WTC11 (cell line): ENCODE results near the gene CAPN9.

Source experiments
- ATF1 ChIP-seq: sonication (generic); formaldehyde crosslinking; IDR thresholded peaks from 2 replicates; pipeline ENCODE4 v1.8.1; 2023; ENCODE audit warnings: mild to moderate bottlenecking, moderate library complexity, missing genetic modification reagents
- CTCF ChIP-seq: fragments of 200-600 bp; IDR thresholded peaks from 2 replicates; pipeline ENCODE4 v1.8.0; 2022; ENCODE audit warnings: antibody characterized with exemption
- E2F1 ChIP-seq: sonication (generic); formaldehyde crosslinking; IDR thresholded peaks from 2 replicates; pipeline ENCODE4 v1.8.0; 2022; ENCODE audit warnings: mild to moderate bottlenecking, missing genetic modification reagents
- FOXJ3 ChIP-seq: sonication (generic); formaldehyde crosslinking; IDR thresholded peaks from 2 replicates; pipeline ENCODE4 v1.9.0; 2021; ENCODE audit warnings: missing genetic modification reagents, mild to moderate bottlenecking, borderline replicate concordance
- GTF2I ChIP-seq: fragments of 250-450 bp; sonication (Bioruptor Pico); conservative IDR thresholded peaks from 2 replicates; pipeline ENCODE4 v1.4.0; 2021; ENCODE audit warnings: mild to moderate bottlenecking
- TP53 ChIP-seq: sonication (generic); formaldehyde crosslinking; IDR thresholded peaks from 2 replicates; pipeline ENCODE4 v1.8.1; 2023; ENCODE audit warnings: mild to moderate bottlenecking, missing genetic modification reagents

GRCh38 chr1:230743899-230744298, 3.3 kb upstream of the CAPN9 start:
- no peak for TF ChIP-seq CTCF
- no peak for TF ChIP-seq GTF2I
- no peak for TF ChIP-seq E2F1 (CRISPR knock-in tag)
- no peak for TF ChIP-seq FOXJ3 (CRISPR knock-in tag)
- TF ChIP-seq TP53 (CRISPR knock-in tag), result no peak
- no peak for TF ChIP-seq ATF1 (CRISPR knock-in tag)
